Fibroblast of pulmonary artery (primary cell): ENCODE results near the gene C5orf63.

Experiments
- DNase-seq: peaks from one replicate; pipeline ENCODE4 v3.0.0-alpha.2; 2010; ENCODE audit warnings: low read depth
- H3K4me3 ChIP-seq: replicated peaks from 2 replicates; pipeline ENCODE4 v1.5.1; 2011; ENCODE audit warnings: low read depth, mild to moderate bottlenecking, control low read depth, low read length, moderate library complexity
- TF ChIP-seq, protein P1 (sequence below): IDR thresholded peaks from 2 replicates; pipeline ENCODE4 v1.5.1; 2011; ENCODE audit warnings: mild to moderate bottlenecking, control low read depth, low read length, inconsistent platforms; ENCODE audit errors: missing control alignments

C5orf63 gene

DNA sequence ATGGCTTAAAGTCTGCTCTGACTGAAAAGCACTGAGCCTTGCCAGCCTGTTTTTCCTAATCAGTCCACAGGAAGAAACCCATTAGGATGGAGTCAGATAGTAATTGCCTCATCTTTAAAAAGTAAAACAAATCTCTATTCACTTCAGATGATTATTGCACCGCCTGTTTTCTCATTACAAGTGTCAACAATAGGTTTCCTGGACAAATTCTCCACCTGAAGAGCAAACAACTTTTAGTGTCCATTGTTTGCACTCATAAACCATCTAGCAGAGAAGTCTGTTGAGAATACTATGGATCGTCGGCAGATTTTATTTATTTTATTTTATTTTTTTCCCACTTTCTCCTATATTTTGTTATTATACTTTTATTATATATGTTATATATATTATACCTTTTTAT lies 20.3 kb downstream of the C5orf63 start:
- TF ChIP-seq, protein P1, sequence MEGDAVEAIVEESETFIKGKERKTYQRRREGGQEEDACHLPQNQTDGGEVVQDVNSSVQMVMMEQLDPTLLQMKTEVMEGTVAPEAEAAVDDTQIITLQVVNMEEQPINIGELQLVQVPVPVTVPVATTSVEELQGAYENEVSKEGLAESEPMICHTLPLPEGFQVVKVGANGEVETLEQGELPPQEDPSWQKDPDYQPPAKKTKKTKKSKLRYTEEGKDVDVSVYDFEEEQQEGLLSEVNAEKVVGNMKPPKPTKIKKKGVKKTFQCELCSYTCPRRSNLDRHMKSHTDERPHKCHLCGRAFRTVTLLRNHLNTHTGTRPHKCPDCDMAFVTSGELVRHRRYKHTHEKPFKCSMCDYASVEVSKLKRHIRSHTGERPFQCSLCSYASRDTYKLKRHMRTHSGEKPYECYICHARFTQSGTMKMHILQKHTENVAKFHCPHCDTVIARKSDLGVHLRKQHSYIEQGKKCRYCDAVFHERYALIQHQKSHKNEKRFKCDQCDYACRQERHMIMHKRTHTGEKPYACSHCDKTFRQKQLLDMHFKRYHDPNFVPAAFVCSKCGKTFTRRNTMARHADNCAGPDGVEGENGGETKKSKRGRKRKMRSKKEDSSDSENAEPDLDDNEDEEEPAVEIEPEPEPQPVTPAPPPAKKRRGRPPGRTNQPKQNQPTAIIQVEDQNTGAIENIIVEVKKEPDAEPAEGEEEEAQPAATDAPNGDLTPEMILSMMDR, result no peak
- H3K4me3 ChIP-seq, result no peak overlapping the region
- DNase-seq, result no peak

DNA sequence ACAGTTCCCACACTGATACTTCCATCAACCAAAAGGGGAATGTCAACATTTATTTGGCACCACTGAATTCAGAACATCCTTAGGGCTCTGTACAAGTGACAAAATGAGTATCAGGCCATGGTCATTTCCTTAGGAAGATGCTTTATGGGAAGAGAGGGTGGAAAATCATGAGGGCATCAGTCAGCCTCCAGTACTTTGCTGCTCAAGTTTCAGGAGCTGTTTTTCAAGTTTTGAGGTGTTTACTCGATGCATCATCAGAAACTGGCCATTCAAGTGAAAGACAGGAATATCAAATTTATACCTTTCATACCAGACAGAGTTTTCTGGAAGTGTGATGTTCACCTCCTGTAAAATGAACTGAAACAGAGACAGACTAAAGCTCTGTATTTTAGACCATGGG lies 21.7 kb downstream of the C5orf63 start:
- no peak for DNase-seq
- H3K4me3 ChIP-seq, result no peak overlapping the region
- TF ChIP-seq, protein P1, result no peak

DNA sequence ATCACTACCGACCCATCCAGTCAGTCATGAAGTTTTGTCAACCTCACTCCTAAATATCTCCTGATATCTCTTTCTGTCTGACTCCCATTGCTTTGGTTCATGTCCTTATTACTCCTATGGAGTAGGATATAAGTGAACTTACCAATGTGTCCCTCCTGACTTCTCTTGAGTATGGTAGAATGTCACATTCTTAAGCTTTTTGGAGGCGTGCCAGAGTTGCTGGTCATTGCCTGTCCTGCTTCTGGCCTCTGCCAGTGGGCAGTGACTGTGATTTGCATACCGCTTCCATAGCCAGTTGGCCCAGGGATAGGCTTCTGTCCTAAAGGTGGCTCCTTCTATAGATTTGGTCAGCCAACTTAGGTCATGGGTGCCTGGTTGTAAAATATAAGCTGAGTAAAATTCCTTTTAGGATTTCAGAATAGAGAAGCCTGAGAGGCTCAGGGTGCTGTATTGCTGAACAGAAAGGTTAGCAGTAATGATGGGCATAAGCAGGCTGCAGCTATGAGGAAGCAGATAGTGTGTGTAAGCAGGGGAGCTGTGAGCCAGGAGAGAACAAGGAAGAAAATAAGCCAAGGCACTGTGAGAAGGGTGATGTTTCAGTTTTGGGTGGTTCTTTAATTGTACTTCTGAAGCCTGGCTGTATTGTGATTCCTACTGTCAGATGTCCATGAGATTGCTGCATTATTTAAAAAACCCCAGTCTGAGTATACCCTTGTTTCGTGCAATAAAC lies 26.8 kb downstream of the C5orf63 start:
- no peak for DNase-seq
- TF ChIP-seq, protein P1, result no peak

DNA sequence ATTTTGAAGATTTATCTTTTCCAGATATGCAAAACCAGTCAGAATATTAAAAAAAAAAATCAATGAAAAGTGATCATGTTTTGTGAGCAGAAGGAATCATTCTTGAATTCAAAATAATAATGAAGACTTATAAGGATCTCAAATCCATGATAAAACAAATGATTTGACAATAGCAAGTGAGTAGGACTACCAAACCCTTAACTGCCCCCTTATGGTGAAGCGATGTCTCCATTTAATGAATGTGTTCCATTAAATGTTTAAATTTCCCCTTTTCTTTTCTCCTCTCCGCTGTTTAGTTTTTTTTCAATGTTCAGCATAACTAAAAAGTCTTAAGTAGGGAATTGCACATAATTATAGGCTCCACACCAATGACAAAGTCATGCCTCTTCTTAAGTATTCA lies 30.7 kb downstream of the C5orf63 start:
- TF ChIP-seq, protein P1, result peak; percentile 41
- H3K4me3 ChIP-seq, result no peak overlapping the region
- peak; percentile 54 for DNase-seq

More for the DNA sequence above, 26.8 kb downstream of the C5orf63 start:
- H3K4me3 ChIP-seq, result no peak overlapping the region

DNA sequence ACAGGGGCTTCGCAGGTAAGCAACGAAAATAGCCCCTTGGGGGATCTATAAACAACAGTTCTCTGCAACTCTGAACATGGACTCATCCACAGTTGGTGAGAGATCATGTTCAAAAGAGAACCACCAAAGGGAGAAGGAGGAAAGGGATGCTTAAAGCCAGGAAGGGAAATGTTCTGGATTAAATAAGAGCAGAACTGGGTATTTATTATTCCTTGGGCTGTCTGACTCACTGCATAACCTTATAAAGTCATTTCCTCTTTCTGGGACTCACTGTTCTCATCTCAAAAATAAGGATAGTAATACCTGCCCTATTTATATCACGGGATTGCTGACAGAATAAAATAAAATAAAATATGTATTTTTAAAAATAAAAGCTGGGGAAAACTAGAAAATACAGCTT lies 31.7 kb downstream of the C5orf63 start:
- TF ChIP-seq, protein P1, result no peak
- DNase-seq, result peak; percentile 51

DNA sequence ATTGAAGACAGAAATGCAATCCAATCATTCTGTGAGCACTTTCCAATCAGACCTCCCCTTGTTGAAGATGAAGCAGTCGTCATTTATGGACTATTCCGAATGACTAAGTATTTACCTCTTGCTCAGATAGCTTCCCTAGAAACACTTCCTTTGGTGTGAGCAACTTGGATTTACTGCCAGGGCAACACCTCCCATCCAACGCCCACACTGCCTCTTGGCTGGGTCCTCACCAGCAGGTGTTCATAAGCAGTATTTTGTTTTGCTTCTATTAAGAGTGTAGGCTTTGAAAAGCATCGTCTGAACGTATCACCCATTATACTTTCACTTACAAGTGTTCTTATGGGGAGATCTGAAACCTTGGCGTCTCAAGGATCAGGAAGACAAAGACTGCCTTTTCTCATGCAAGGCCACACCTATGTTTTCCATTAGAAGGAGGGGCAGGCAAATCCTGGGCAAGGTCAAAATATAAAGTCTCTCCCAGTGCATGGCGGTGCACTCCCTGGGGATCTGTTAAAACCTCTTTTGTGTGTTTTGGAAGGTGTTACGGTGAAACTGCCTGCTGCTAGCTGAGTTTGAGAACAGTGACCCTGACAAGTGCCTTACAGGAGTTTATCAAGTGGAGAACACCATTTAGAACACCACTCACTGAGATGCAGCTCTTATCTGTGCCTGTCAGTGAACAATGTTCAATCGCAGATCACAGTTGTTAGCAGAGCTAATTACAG lies 32.3 kb downstream of the C5orf63 start:
- TF ChIP-seq, protein P1, result no peak
- peak; percentile 59 for DNase-seq

More for the DNA sequence above, 31.7 kb downstream of the C5orf63 start:
- H3K4me3 ChIP-seq, result no peak overlapping the region

DNA sequence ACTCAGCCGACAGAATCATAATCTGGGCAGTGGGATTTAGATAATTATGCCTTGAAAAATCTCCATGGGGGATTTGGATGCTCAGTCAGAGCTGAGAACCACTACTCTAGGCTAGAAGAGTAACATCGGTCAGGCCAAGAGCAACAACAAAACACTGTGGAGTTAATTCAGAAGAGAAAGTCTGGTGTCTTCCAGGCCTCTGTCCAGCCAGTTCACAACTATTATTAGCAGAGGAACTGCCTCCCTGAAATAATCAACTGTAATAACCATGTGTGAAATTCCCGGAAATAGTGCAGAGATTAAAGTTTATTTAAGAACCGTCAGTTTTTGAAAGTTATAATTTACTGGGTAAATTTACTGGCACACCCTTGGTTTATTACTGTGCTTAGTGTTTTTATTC lies 34.8 kb downstream of the C5orf63 start:
- no peak for DNase-seq
- H3K4me3 ChIP-seq, result no peak overlapping the region
- TF ChIP-seq, protein P1, result no peak

More for the DNA sequence above, 32.3 kb downstream of the C5orf63 start:
- H3K4me3 ChIP-seq, result no peak overlapping the region
